ENCODE results near the gene ARVCF. TPM values are rescaled to one million over a fixed set of nuclear protein-coding genes. Genes with fewer than 3 reads are reported as not detected.

ARVCF gene
- total and polyA plus RNA-seq, 4 donors: 10.0 to 23.4 (median 16.6) TPM

GRCh38 chr22:19992921-19993355 lies 23.7 kb downstream of the ARVCF start:
- Histone ChIP-seq H3K9me3 (ENCODE audit: control insufficient read depth in 4 of 4, insufficient read depth in 3 of 4, low read length in 3 of 4) (no peaks in the 10 kb centered on the region), H3K27ac (ENCODE audit: low read depth in 1 of 2, low read length in 1 of 2) (no peak overlapping the region), H3K4me3 (no peak overlapping the region), H3K27me3 (ENCODE audit: control insufficient read depth in 3 of 3, insufficient read depth in 3 of 3, low read length in 2 of 3) (no peaks in the 10 kb centered on the region), H3K9ac (ENCODE audit: insufficient read depth in 1 of 2, low read length in 2 of 2) (no peak overlapping the region), H3K36me3 (ENCODE audit: control insufficient read depth in 4 of 4, insufficient read depth in 4 of 4, low read length in 4 of 4) (no peaks in the 10 kb centered on the region), H3K4me1 (ENCODE audit: control insufficient read depth in 5 of 5, insufficient read depth in 5 of 5, low read length in 5 of 5) (peaks cover 0 to 32% (median 14%) of the 10 kb centered on the region in 5 donors)
- ATAC-seq (ENCODE audit: insufficient read depth, low FRiP score): no peak
- WGBS, 2 donors: 88 to 91% methylated on average over 6 of the region's 6 CpGs
- no peak for DNase-seq
- TF ChIP-seq CTCF (IDR thresholded peaks at IDR 0.05; ENCODE audit: control extremely low read depth, extremely low read depth): no peak

- TF ChIP-seq CTCF (IDR thresholded peaks at IDR 0.05; ENCODE audit: control extremely low read depth, extremely low read depth): no peak
- Histone ChIP-seq H3K9me3 (ENCODE audit: control insufficient read depth in 4 of 4, insufficient read depth in 3 of 4, low read length in 3 of 4) (no peaks in the 10 kb centered on the region), H3K27me3 (ENCODE audit: control insufficient read depth in 3 of 3, insufficient read depth in 3 of 3, low read length in 2 of 3) (no peaks in the 10 kb centered on the region), H3K4me3 (no peak overlapping the region), H3K36me3 (ENCODE audit: control insufficient read depth in 4 of 4, insufficient read depth in 4 of 4, low read length in 4 of 4) (no peaks in the 10 kb centered on the region), H3K9ac (ENCODE audit: insufficient read depth in 1 of 2, low read length in 2 of 2) (no peak overlapping the region), H3K27ac (ENCODE audit: low read depth in 1 of 2, low read length in 1 of 2) (no peak overlapping the region), H3K4me1 (ENCODE audit: control insufficient read depth in 5 of 5, insufficient read depth in 5 of 5, low read length in 5 of 5) (peaks cover 0 to 31% (median 16%) of the 10 kb centered on the region in 5 donors)
- DNase-seq (no peak), ATAC-seq (ENCODE audit: insufficient read depth, low FRiP score) (no peak)
- WGBS, 2 donors: 90 to 91% methylated on average over 7 of the region's 7 CpGs
Measured at GRCh38 chr22:19992481-19992911, 24.1 kb downstream of the ARVCF start.

GRCh38 chr22:19991645-19992451 lies 24.8 kb downstream of the ARVCF start:
- no peak for TF ChIP-seq CTCF (IDR thresholded peaks at IDR 0.05; ENCODE audit: control extremely low read depth, extremely low read depth)
- Histone ChIP-seq H3K4me1 (ENCODE audit: control insufficient read depth in 5 of 5, insufficient read depth in 5 of 5, low read length in 5 of 5) (peaks cover 0 to 25% (median 16%) of the 10 kb centered on the region in 5 donors), H3K36me3 (ENCODE audit: control insufficient read depth in 4 of 4, insufficient read depth in 4 of 4, low read length in 4 of 4) (no peaks in the 10 kb centered on the region), H3K9ac (ENCODE audit: insufficient read depth in 1 of 2, low read length in 2 of 2) (no peak overlapping the region), H3K4me3 (no peak overlapping the region), H3K27ac (ENCODE audit: low read depth in 1 of 2, low read length in 1 of 2) (no peak overlapping the region), H3K9me3 (ENCODE audit: control insufficient read depth in 4 of 4, insufficient read depth in 3 of 4, low read length in 3 of 4) (no peaks in the 10 kb centered on the region), H3K27me3 (ENCODE audit: control insufficient read depth in 3 of 3, insufficient read depth in 3 of 3, low read length in 2 of 3) (no peaks in the 10 kb centered on the region)
- ATAC-seq (ENCODE audit: insufficient read depth, low FRiP score) (no peak), DNase-seq (no peak)
- WGBS, 2 donors: 82 to 90% methylated on average over 23 of the region's 23 CpGs

GRCh38 chr22:19991395-19991644 lies 25.3 kb downstream of the ARVCF start:
- Histone ChIP-seq H3K27ac (ENCODE audit: low read depth in 1 of 2, low read length in 1 of 2) (no peak overlapping the region), H3K4me3 (no peak overlapping the region), H3K4me1 (ENCODE audit: control insufficient read depth in 5 of 5, insufficient read depth in 5 of 5, low read length in 5 of 5) (peaks cover 0 to 23% (median 14%) of the 10 kb centered on the region in 5 donors), H3K9me3 (ENCODE audit: control insufficient read depth in 4 of 4, insufficient read depth in 3 of 4, low read length in 3 of 4) (no peaks in the 10 kb centered on the region), H3K9ac (ENCODE audit: insufficient read depth in 1 of 2, low read length in 2 of 2) (no peak overlapping the region), H3K36me3 (ENCODE audit: control insufficient read depth in 4 of 4, insufficient read depth in 4 of 4, low read length in 4 of 4) (no peaks in the 10 kb centered on the region), H3K27me3 (ENCODE audit: control insufficient read depth in 3 of 3, insufficient read depth in 3 of 3, low read length in 2 of 3) (no peaks in the 10 kb centered on the region)
- no peak for TF ChIP-seq CTCF (IDR thresholded peaks at IDR 0.05; ENCODE audit: control extremely low read depth, extremely low read depth)
- DNase-seq (no peak), ATAC-seq (ENCODE audit: insufficient read depth, low FRiP score) (no peak)

Data from lung (tissue), 12 donors.